ENCODE results near the gene ITPR3. TPM values are rescaled to one million over a fixed set of nuclear protein-coding genes. Genes with fewer than 3 reads are reported as not detected.

The ITPR3 gene
- 100 to 1,000 TPM; 105 to 262 (median 124) TPM for total RNA-seq

DNA sequence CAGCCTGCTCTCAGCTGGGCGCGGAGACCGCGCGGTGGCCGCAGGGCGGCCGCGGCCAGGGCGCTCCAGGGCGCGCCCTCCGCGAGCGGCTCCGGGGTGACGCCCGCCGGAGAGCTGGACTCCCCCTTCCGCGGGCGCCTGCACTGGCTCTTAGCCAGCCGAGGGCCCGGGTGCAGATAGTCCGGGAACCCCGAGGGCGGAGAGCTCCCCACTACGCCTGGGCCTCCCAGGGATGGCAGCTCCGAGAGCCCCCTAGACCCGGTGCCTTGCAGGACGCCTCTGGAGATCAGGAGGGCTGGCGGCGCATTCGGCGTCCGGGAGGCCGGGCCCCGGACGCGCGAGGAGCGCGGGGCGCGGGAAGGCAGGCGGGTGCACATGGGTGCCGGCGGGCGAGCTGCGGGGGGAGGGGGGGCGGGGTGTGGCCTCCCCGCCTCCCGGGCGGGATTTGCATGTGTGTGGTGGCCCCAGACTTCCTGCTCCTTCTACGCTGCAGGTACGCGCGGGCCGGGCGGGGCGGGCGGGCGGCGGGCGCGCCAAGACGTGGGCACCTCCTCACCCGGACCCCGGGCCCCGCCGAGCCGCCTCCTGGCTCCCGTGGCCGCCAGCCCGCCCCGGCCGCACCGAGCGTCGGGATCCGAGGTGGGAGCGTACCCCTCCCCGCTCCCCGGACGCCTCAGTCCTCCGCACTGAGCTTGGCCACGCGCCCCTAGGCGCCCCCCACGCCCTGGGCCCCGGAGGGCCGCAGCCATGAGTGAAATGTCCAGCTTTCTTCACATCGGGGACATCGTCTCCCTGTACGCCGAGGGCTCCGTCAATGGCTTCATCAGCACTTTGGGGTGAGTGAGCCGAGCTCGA lies at the start of gene ITPR3:
Gene ITPR3 (plus strand): TSS at position 467 of the 855 bp plus-strand sequence. CDS start 281 bp downstream, at position 748.
- TF ChIP-seq, protein P1, sequence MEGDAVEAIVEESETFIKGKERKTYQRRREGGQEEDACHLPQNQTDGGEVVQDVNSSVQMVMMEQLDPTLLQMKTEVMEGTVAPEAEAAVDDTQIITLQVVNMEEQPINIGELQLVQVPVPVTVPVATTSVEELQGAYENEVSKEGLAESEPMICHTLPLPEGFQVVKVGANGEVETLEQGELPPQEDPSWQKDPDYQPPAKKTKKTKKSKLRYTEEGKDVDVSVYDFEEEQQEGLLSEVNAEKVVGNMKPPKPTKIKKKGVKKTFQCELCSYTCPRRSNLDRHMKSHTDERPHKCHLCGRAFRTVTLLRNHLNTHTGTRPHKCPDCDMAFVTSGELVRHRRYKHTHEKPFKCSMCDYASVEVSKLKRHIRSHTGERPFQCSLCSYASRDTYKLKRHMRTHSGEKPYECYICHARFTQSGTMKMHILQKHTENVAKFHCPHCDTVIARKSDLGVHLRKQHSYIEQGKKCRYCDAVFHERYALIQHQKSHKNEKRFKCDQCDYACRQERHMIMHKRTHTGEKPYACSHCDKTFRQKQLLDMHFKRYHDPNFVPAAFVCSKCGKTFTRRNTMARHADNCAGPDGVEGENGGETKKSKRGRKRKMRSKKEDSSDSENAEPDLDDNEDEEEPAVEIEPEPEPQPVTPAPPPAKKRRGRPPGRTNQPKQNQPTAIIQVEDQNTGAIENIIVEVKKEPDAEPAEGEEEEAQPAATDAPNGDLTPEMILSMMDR (IDR thresholded peaks at IDR 0.05): no peak
- TF ChIP-seq EP300 (IDR thresholded peaks at IDR 0.05; ENCODE audit: low read depth): no peak
- TF ChIP-seq POLR2AphosphoS5 (IDR thresholded peaks at IDR 0.05): peak in 2 of 3 donors; percentile 6 to 38
- no peak for TF ChIP-seq POLR2A (IDR thresholded peaks at IDR 0.05)
- H3K36me3 ChIP-seq: no peaks in the 10 kb centered on the region
- H3K4me1 ChIP-seq: peaks cover 5 to 52% (median 49%) of the 10 kb centered on the region in 4 donors
- H3K4me3 ChIP-seq: peak within 1 kb of the TSS; percentile 64 to 91 (median 76)
- 1% methylated on average over 65 of the region's 99 CpGs; no CpG with 5 or more reads in 1 of the 2 donors for WGBS, 2 donors (ENCODE audit: low coverage in 1 of 2)
- peaks cover 7% of the 10 kb centered on the region for H3K27me3 ChIP-seq
- intact Hi-C loops (cut with DNase I; ENCODE audit: low total_unique reads): no loop called here
- in situ Hi-C loops (cut with MboI; ENCODE audit: low pct_ligation_motif_present in 1 of 4, low pct_unique_long_range_greater_than_20kb in 1 of 4, low sequenced_read_pairs in 3 of 4): no loop called here
- no peaks in the 10 kb centered on the region for H3K9me3 ChIP-seq
- peak within 1 kb of the TSS; percentile 91 to 98 (median 96) for H3K27ac ChIP-seq
- DNase-seq: peak; percentile 81

DNA sequence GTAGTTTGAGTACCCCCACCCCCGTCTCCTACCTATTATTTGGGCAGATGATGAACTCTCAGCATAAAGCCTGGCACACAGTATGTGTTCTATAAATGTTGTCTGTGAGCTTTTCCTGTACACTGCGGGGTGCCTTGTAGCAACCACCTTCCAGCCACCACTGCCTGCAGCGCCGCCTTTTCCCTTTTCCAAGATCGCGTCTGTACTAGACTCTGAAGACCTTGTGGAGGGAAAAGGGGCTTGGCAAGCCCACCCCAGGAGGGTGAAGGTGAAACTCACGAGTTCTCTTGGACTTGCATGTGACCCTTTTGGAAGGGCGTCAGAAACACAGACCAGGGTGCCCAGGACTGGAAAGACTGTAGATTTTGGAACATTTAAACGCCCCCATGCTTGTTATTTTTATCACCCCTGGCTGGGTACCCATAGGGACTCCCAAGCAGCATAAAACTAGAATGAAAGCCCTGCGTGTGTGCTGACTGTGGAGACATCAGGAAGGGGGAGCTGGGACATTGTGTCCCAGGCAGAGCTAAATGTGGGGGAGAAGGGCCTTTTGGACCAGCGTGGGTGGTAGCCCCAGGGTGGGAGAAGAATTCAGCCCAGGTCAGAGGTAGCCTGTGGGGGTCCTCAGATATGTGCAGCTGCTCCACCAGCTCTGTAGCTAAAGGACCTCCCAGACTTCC lies 49.3 kb upstream of the ITPR3 start:
- Histone ChIP-seq H3K4me1 (peaks cover 0 to 22% (median 11%) of the 10 kb centered on the region in 4 donors), H3K27ac (peak overlapping the region; percentile 87 to 92 (median 90)), H3K27me3 (no peaks in the 10 kb centered on the region), H3K4me3 (peak overlapping the region; percentile 47 to 70 (median 58)), H3K36me3 (peaks cover 0 to 27% (median 14%) of the 10 kb centered on the region in 4 donors), H3K9me3 (no peaks in the 10 kb centered on the region)
- in situ Hi-C loops (cut with MboI; ENCODE audit: low pct_ligation_motif_present in 1 of 4, low pct_unique_long_range_greater_than_20kb in 1 of 4, low sequenced_read_pairs in 3 of 4) (no loop called here), intact Hi-C loops (cut with DNase I; ENCODE audit: low total_unique reads) (no loop called here)
- WGBS, 2 donors (ENCODE audit: low coverage in 1 of 2): 58 to 80% methylated on average over 1 to 11 of the region's 11 CpGs
- no peak for DNase-seq
- TF ChIP-seq, protein P1 (IDR thresholded peaks at IDR 0.05): no peak
- no peak for TF ChIP-seq EP300 (IDR thresholded peaks at IDR 0.05; ENCODE audit: low read depth)
- TF ChIP-seq POLR2A (IDR thresholded peaks at IDR 0.05): no peak

DNA sequence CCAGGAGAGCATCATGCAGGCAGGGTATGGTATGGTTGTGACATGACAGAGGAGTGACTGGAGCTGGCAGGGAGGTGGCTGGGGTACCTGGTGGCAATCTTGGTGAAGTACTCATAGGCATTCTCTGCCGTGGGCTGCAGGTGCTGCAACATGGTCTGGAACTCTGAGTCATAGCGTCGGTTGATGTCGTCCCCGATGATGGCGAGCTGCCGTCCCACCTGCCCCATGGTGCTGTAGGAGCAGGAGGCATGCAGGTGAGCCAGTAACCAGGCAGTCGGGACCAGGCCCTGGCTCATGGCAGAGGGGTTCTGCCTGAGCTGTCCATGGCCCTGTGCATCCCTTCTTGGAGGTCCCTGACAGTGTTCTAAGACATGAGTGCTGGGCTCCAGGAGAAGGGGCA lies 45.9 kb upstream of the ITPR3 start:
- no peak for DNase-seq
- Histone ChIP-seq H3K27me3 (no peaks in the 10 kb centered on the region), H3K27ac (no peak overlapping the region), H3K4me1 (peaks cover 0 to 47% (median 34%) of the 10 kb centered on the region in 4 donors), H3K9me3 (no peaks in the 10 kb centered on the region), H3K36me3 (peaks cover 0 to 27% (median 14%) of the 10 kb centered on the region in 4 donors), H3K4me3 (no peak overlapping the region)
- intact Hi-C loops (cut with DNase I; ENCODE audit: low total_unique reads): no loop called here
- in situ Hi-C loops (cut with MboI; ENCODE audit: low pct_ligation_motif_present in 1 of 4, low pct_unique_long_range_greater_than_20kb in 1 of 4, low sequenced_read_pairs in 3 of 4): no loop called here
- 95% methylated on average over 8 of the region's 8 CpGs; no CpG with 5 or more reads in 1 of the 2 donors for WGBS, 2 donors (ENCODE audit: low coverage in 1 of 2)
- TF ChIP-seq POLR2AphosphoS5 (IDR thresholded peaks at IDR 0.05): no peak
- no peak for TF ChIP-seq EP300 (IDR thresholded peaks at IDR 0.05; ENCODE audit: low read depth)
- no peak for TF ChIP-seq POLR2A (IDR thresholded peaks at IDR 0.05)
- TF ChIP-seq, protein P1 (IDR thresholded peaks at IDR 0.05): no peak

DNA sequence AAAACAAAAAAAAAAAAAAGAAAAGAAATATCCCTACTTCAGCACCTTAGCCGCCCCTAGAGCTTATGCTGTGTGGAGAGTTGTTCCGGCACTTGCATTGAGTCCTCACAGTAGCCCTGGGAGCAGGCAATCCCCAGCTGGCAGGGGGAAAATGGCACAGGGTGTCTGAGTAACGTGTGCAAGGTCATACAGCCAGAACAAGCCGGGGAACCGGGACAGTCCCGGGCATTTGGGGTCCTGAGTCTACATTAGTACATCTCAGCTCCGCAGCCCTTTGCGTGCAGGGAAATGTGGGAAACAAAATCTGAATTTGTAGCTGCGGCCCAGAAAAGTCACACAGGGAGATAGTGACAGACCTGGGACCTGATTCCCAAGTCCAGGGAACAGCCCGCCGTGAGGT lies 44.5 kb upstream of the ITPR3 start:
- intact Hi-C loops (cut with DNase I; ENCODE audit: low total_unique reads): no loop called here
- Histone ChIP-seq H3K36me3 (peaks cover 0 to 27% (median 14%) of the 10 kb centered on the region in 4 donors), H3K4me3 (peak overlapping the region in 1 of 4 donors; percentile 9), H3K9me3 (no peaks in the 10 kb centered on the region), H3K27me3 (no peaks in the 10 kb centered on the region), H3K27ac (peak overlapping the region; percentile 92 to 97 (median 95)), H3K4me1 (peaks cover 5 to 42% (median 37%) of the 10 kb centered on the region in 4 donors)
- in situ Hi-C loops (cut with MboI; ENCODE audit: low pct_ligation_motif_present in 1 of 4, low pct_unique_long_range_greater_than_20kb in 1 of 4, low sequenced_read_pairs in 3 of 4): no loop called here
- no peak for DNase-seq
- TF ChIP-seq, protein P1 (IDR thresholded peaks at IDR 0.05): no peak
- TF ChIP-seq POLR2A (IDR thresholded peaks at IDR 0.05) (no peak), EP300 (IDR thresholded peaks at IDR 0.05; ENCODE audit: low read depth) (no peak)
- WGBS, 2 donors (ENCODE audit: low coverage in 1 of 2): 70 to 81% methylated on average over 2 to 11 of the region's 11 CpGs

All from transverse colon (tissue), 4 donors.